ENCODE data around the gene ADIPOR1. TPM values are rescaled to one million over a fixed set of nuclear protein-coding genes. Genes with fewer than 3 reads are reported as not detected.

Gene ADIPOR1
- total and polyA plus RNA-seq, 2 of the 4 experiments (the other 2 are of a cell fraction): 82.7 to 92.5 TPM

GRCh38 chr1:202940561-202940960 is 17.6 kb downstream of the ADIPOR1 start:
- no peak overlapping the region for H4K91ac ChIP-seq (ENCODE audit: insufficient read depth, low read depth, low read length)
- no peak overlapping the region for H3K18ac ChIP-seq (ENCODE audit: low read depth, low read length)
- DNase-seq: no peak
- no peak overlapping the region for H2AFZ ChIP-seq (replicated peaks; ENCODE audit: low read length, poor library complexity)
- ATAC-seq (ENCODE audit: low read depth): no peak
- H3K4ac ChIP-seq (ENCODE audit: low read depth, low read length): no peak overlapping the region
- intact Hi-C loops (cut with micrococcal nuclease) (loop anchor here (5.0 kb wide), 1 partner anchor 33 kb away; no protein-coding TSS in a partner anchor), dilution Hi-C loops (cut with HindIII; ENCODE audit: low sequenced_read_pairs, unreplicated experiment) (no loop called here), in situ Hi-C loops (cut with MboI; ENCODE audit: low sequenced_read_pairs) (no loop called here)
- H3K4me1 ChIP-seq (ENCODE audit: control insufficient read depth, insufficient read depth, low read length): no peaks in the 10 kb centered on the region
- no TSS peak for BruUV-seq (replicated peaks)
- H2BK15ac ChIP-seq (ENCODE audit: low read depth, low read length): no peak overlapping the region
- no peak overlapping the region for H3K14ac ChIP-seq (replicated peaks; ENCODE audit: low read depth, low read length)
- TF ChIP-seq SMC3 (IDR thresholded peaks at IDR 0.05; ENCODE audit: low read depth, low read length): no peak
- TF ChIP-seq MAFK (IDR thresholded peaks at IDR 0.05; ENCODE audit: low read depth, low read length): no peak
- TF ChIP-seq FOS (IDR thresholded peaks at IDR 0.05; ENCODE audit: low read depth, low read length): no peak
- no peak for TF ChIP-seq BHLHE40 (IDR thresholded peaks at IDR 0.05; ENCODE audit: low read depth, low read length)
- no peak for TF ChIP-seq POLR2A (IDR thresholded peaks at IDR 0.05; ENCODE audit: low read depth, low read length)
- TF ChIP-seq MXI1 (IDR thresholded peaks at IDR 0.05; ENCODE audit: borderline replicate concordance, low read depth, low read length): no peak
- no peak for TF ChIP-seq ELK1 (IDR thresholded peaks at IDR 0.05; ENCODE audit: borderline replicate concordance, low read depth, low read length)
- no peak for TF ChIP-seq NFE2L2 (IDR thresholded peaks at IDR 0.05; ENCODE audit: low read depth, low read length)
- TF ChIP-seq MAZ (IDR thresholded peaks at IDR 0.05; ENCODE audit: borderline replicate concordance, low read depth, low read length): no peak
- H4K5ac ChIP-seq (ENCODE audit: low read depth, low read length): no peak overlapping the region
- no peak overlapping the region for H3K9ac ChIP-seq (ENCODE audit: low read depth, low read length)
- no peak overlapping the region for H2AK5ac ChIP-seq (ENCODE audit: low read depth, low read length)
- CTCF ChIA-PET: no interaction called here
- no peak overlapping the region for H2BK20ac ChIP-seq (ENCODE audit: low read depth, low read length)
- no peak overlapping the region for H2BK120ac ChIP-seq (ENCODE audit: low read depth, low read length)
- no peaks in the 10 kb centered on the region for H3K9me1 ChIP-seq (ENCODE audit: insufficient read depth, low read length)
- POLR2A ChIA-PET (ENCODE audit: unreplicated experiment): no interaction called here
- no peak overlapping the region for H3K4me2 ChIP-seq (ENCODE audit: low read depth, low read length)
- H3K36me3 ChIP-seq (ENCODE audit: control insufficient read depth, insufficient read depth, low read length): peaks cover 30% of the 10 kb centered on the region
- H3K4me3 ChIP-seq (ENCODE audit: insufficient read depth, low read depth, low read length): no peak overlapping the region
- H4K8ac ChIP-seq (ENCODE audit: low read depth in 2 of 2, low read length in 2 of 2): no peak overlapping the region
- no peak overlapping the region for H3K23ac ChIP-seq (ENCODE audit: low read depth, low read length)
- H3K79me1 ChIP-seq (ENCODE audit: low read depth in 1 of 2, low read length in 2 of 2): no peaks in the 10 kb centered on the region; a peak in 1 of 4 replicates
- no peak overlapping the region for H2AK9ac ChIP-seq (replicated peaks; ENCODE audit: low read depth, low read length, poor library complexity)
- H3K27me3 ChIP-seq (ENCODE audit: control insufficient read depth, insufficient read depth, low read length): no peaks in the 10 kb centered on the region
- H2BK5ac ChIP-seq (ENCODE audit: low read depth, low read length, poor library complexity, severe bottlenecking): no peak overlapping the region
- H3K9me3 ChIP-seq (ENCODE audit: control insufficient read depth, insufficient read depth, low read length): no peaks in the 10 kb centered on the region
- H4K20me1 ChIP-seq (ENCODE audit: insufficient read depth, low read length): no peaks in the 10 kb centered on the region
- H3K27ac ChIP-seq (ENCODE audit: insufficient read depth, low read length): no peak overlapping the region
- no peak overlapping the region for H3K56ac ChIP-seq (ENCODE audit: extremely low read depth, insufficient read depth, low read length)

All from IMR-90 (cell line).